HepG2 (cell line): ENCODE measurements around the gene TRIM59. TPM values are rescaled to one million over a fixed set of nuclear protein-coding genes. Genes with fewer than 3 reads are reported as not detected.

Source experiments
- DR1 ChIP-seq: sonication (generic); formaldehyde crosslinking; IDR thresholded peaks from 2 replicates; pipeline ENCODE4 v1.8.0; 2021; ENCODE audit warnings: mild to moderate bottlenecking, missing genetic modification reagents, inconsistent platforms
- MLLT10 ChIP-seq: sonication (generic); formaldehyde crosslinking; IDR thresholded peaks from 2 replicates; pipeline ENCODE4 v1.4.0; 2020; ENCODE audit warnings: missing genetic modification reagents
- POLR2A ChIP-seq, 2 experiments: IDR thresholded peaks; 2 replicates each; pipeline ENCODE4 v1.6.1; 2011; ENCODE audit warnings: low read depth in 2 of 2, low read length in 2 of 2, mild to moderate bottlenecking in 1 of 2, moderate library complexity in 1 of 2; ENCODE audit not compliant: insufficient read depth in 1 of 2
- ZNF619 ChIP-seq: sonication (generic); formaldehyde crosslinking; IDR thresholded peaks from 2 replicates; pipeline ENCODE4 v1.4.0; 2020; ENCODE audit warnings: mild to moderate bottlenecking, missing genetic modification reagents
- ZNF773 ChIP-seq: sonication (generic); formaldehyde crosslinking; IDR thresholded peaks from 2 replicates; pipeline ENCODE4 v1.4.0; 2020; ENCODE audit warnings: missing genetic modification reagents, borderline replicate concordance
- polyA plus RNA-seq, 8 experiments: library from polyadenylated mRNA; depleted of rRNA in 3 of 8; stranded (reverse) in 7 of 8; unstranded in 1 of 8; fragments of >200 nt; fragmentation: Illumina TruSeq in 4 of 8; extraction: Trizol in 4 of 8; gene quantifications; 2 replicates each; pipeline versions ENCODE4 v1.2.1 to v1.2.3, GENCODE V29; 2011 to 2016; ENCODE audit warnings: low read depth in 4 of 8, missing spikeins in 1 of 8, mixed read lengths in 1 of 8; ENCODE audit not compliant: insufficient read depth in 1 of 8
- total RNA-seq, 5 experiments: library from RNA; depleted of rRNA; stranded (reverse); fragments of >200 nt; fragmentation: Illumina TruSeq; extraction: Trizol; gene quantifications; 2 replicates each; pipeline ENCODE4 v1.2.3, GENCODE V29; 2016; ENCODE audit warnings: low read depth in 1 of 5
- TF ChIP-seq, protein P1 (sequence below): sonication (generic); formaldehyde crosslinking; IDR thresholded peaks from 2 replicates; pipeline ENCODE4 v1.4.0; 2020; ENCODE audit warnings: missing genetic modification reagents
- TF ChIP-seq, protein P2 (sequence below): sonication (generic); formaldehyde crosslinking; conservative IDR thresholded peaks from 2 replicates; pipeline ENCODE4 v1.4.0; 2020; ENCODE audit warnings: missing genetic modification reagents
- TF ChIP-seq, protein P3 (sequence below): sonication (generic); formaldehyde crosslinking; conservative IDR thresholded peaks from 2 replicates; pipeline ENCODE4 v1.4.0; 2020; ENCODE audit warnings: mild to moderate bottlenecking, missing genetic modification reagents, moderate library complexity
- TF ChIP-seq, protein P4 (sequence below): sonication (generic); formaldehyde crosslinking; IDR thresholded peaks from 2 replicates; pipeline ENCODE4 v1.4.0; 2020; ENCODE audit warnings: missing genetic modification reagents, borderline replicate concordance
- TF ChIP-seq, protein P5 (sequence below): sonication (generic); formaldehyde crosslinking; IDR thresholded peaks from 2 replicates; pipeline ENCODE4 v1.4.0; 2020; ENCODE audit warnings: missing genetic modification reagents, borderline replicate concordance
- TF ChIP-seq, protein P6 (sequence below): sonication (generic); formaldehyde crosslinking; IDR thresholded peaks from 2 replicates; pipeline ENCODE4 v1.4.0; 2020; ENCODE audit warnings: missing genetic modification reagents, borderline replicate concordance

The TRIM59 gene
- total and polyA plus RNA-seq, 2 of the 13 experiments (the other 11 are each of a cell fraction or from before 2014, with no cell fraction given), result 1.3 to 3.2 TPM

DNA sequence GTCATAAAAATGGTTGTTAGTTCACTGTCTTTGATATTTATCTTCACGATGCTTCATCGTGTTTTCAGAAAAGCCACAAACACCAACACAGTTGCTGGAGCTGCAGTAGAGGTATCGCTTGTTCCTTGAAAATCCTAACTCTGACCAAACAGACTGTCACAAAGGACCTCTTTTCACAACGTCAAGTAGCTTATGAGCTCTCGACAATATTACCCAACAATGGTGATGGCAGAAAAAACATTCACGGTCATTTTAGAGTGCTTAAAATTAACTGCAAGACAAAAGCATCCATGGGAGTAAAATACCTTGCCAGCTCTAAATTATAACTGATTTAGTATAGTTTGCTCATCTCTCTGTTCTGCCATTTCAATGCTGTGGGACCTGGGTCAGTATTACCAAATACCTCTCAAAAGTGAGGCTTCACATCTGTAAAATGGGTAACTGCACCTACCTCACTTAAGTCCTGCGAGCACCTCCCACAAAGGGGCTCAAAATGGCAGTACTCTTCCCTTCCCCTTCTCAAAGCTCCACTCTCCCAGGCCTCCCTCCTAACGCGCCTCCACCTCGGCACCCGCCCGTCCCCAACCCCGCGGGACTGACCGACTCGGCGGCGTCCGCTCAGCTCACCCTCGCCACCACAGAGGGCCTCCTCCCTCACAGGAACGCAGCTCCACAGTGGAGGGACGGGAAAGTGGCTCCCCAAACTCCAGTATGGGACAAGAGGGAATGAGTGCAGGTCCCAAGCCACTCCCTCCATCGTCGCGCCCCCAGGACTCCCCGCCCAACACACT, 546 bp downstream of the TRIM59 start (continued):
- TF ChIP-seq, protein P1, sequence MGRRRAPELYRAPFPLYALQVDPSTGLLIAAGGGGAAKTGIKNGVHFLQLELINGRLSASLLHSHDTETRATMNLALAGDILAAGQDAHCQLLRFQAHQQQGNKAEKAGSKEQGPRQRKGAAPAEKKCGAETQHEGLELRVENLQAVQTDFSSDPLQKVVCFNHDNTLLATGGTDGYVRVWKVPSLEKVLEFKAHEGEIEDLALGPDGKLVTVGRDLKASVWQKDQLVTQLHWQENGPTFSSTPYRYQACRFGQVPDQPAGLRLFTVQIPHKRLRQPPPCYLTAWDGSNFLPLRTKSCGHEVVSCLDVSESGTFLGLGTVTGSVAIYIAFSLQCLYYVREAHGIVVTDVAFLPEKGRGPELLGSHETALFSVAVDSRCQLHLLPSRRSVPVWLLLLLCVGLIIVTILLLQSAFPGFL (CRISPR knock-in tag), result no peak
- TF ChIP-seq, protein P2, sequence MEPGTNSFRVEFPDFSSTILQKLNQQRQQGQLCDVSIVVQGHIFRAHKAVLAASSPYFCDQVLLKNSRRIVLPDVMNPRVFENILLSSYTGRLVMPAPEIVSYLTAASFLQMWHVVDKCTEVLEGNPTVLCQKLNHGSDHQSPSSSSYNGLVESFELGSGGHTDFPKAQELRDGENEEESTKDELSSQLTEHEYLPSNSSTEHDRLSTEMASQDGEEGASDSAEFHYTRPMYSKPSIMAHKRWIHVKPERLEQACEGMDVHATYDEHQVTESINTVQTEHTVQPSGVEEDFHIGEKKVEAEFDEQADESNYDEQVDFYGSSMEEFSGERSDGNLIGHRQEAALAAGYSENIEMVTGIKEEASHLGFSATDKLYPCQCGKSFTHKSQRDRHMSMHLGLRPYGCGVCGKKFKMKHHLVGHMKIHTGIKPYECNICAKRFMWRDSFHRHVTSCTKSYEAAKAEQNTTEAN (CRISPR knock-in tag), result no peak
- TF ChIP-seq DR1 (CRISPR knock-in tag) (peak; percentile 51; the same call in 1 of the 2 replicates), POLR2A (IDR thresholded peaks at IDR 0.05; ENCODE audit: insufficient read depth in 1 of 2, low read depth in 2 of 2, low read length in 2 of 2) (no peak), ZNF773 (CRISPR knock-in tag) (no peak), MLLT10 (no peak), ZNF619 (CRISPR knock-in tag) (no peak)
- TF ChIP-seq, protein P3, sequence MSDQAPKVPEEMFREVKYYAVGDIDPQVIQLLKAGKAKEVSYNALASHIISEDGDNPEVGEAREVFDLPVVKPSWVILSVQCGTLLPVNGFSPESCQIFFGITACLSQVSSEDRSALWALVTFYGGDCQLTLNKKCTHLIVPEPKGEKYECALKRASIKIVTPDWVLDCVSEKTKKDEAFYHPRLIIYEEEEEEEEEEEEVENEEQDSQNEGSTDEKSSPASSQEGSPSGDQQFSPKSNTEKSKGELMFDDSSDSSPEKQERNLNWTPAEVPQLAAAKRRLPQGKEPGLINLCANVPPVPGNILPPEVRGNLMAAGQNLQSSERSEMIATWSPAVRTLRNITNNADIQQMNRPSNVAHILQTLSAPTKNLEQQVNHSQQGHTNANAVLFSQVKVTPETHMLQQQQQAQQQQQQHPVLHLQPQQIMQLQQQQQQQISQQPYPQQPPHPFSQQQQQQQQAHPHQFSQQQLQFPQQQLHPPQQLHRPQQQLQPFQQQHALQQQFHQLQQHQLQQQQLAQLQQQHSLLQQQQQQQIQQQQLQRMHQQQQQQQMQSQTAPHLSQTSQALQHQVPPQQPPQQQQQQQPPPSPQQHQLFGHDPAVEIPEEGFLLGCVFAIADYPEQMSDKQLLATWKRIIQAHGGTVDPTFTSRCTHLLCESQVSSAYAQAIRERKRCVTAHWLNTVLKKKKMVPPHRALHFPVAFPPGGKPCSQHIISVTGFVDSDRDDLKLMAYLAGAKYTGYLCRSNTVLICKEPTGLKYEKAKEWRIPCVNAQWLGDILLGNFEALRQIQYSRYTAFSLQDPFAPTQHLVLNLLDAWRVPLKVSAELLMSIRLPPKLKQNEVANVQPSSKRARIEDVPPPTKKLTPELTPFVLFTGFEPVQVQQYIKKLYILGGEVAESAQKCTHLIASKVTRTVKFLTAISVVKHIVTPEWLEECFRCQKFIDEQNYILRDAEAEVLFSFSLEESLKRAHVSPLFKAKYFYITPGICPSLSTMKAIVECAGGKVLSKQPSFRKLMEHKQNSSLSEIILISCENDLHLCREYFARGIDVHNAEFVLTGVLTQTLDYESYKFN, result no peak
- TF ChIP-seq, protein P4, sequence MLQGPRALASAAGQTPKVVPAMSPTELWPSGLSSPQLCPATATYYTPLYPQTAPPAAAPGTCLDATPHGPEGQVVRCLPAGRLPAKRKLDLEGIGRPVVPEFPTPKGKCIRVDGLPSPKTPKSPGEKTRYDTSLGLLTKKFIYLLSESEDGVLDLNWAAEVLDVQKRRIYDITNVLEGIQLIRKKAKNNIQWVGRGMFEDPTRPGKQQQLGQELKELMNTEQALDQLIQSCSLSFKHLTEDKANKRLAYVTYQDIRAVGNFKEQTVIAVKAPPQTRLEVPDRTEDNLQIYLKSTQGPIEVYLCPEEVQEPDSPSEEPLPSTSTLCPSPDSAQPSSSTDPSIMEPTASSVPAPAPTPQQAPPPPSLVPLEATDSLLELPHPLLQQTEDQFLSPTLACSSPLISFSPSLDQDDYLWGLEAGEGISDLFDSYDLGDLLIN (CRISPR knock-in tag), result no peak
- TF ChIP-seq, protein P5, sequence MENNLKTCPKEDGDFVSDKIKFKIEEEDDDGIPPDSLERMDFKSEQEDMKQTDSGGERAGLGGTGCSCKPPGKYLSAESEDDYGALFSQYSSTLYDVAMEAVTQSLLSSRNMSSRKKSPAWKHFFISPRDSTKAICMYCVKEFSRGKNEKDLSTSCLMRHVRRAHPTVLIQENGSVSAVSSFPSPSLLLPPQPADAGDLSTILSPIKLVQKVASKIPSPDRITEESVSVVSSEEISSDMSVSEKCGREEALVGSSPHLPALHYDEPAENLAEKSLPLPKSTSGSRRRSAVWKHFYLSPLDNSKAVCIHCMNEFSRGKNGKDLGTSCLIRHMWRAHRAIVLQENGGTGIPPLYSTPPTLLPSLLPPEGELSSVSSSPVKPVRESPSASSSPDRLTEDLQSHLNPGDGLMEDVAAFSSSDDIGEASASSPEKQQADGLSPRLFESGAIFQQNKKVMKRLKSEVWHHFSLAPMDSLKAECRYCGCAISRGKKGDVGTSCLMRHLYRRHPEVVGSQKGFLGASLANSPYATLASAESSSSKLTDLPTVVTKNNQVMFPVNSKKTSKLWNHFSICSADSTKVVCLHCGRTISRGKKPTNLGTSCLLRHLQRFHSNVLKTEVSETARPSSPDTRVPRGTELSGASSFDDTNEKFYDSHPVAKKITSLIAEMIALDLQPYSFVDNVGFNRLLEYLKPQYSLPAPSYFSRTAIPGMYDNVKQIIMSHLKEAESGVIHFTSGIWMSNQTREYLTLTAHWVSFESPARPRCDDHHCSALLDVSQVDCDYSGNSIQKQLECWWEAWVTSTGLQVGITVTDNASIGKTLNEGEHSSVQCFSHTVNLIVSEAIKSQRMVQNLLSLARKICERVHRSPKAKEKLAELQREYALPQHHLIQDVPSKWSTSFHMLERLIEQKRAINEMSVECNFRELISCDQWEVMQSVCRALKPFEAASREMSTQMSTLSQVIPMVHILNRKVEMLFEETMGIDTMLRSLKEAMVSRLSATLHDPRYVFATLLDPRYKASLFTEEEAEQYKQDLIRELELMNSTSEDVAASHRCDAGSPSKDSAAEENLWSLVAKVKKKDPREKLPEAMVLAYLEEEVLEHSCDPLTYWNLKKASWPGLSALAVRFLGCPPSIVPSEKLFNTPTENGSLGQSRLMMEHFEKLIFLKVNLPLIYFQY, result no peak
- TF ChIP-seq, protein P6, sequence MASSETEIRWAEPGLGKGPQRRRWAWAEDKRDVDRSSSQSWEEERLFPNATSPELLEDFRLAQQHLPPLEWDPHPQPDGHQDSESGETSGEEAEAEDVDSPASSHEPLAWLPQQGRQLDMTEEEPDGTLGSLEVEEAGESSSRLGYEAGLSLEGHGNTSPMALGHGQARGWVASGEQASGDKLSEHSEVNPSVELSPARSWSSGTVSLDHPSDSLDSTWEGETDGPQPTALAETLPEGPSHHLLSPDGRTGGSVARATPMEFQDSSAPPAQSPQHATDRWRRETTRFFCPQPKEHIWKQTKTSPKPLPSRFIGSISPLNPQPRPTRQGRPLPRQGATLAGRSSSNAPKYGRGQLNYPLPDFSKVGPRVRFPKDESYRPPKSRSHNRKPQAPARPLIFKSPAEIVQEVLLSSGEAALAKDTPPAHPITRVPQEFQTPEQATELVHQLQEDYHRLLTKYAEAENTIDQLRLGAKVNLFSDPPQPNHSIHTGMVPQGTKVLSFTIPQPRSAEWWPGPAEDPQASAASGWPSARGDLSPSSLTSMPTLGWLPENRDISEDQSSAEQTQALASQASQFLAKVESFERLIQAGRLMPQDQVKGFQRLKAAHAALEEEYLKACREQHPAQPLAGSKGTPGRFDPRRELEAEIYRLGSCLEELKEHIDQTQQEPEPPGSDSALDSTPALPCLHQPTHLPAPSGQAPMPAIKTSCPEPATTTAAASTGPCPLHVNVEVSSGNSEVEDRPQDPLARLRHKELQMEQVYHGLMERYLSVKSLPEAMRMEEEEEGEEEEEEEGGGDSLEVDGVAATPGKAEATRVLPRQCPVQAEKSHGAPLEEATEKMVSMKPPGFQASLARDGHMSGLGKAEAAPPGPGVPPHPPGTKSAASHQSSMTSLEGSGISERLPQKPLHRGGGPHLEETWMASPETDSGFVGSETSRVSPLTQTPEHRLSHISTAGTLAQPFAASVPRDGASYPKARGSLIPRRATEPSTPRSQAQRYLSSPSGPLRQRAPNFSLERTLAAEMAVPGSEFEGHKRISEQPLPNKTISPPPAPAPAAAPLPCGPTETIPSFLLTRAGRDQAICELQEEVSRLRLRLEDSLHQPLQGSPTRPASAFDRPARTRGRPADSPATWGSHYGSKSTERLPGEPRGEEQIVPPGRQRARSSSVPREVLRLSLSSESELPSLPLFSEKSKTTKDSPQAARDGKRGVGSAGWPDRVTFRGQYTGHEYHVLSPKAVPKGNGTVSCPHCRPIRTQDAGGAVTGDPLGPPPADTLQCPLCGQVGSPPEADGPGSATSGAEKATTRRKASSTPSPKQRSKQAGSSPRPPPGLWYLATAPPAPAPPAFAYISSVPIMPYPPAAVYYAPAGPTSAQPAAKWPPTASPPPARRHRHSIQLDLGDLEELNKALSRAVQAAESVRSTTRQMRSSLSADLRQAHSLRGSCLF (CRISPR knock-in tag), result no peak
